SH-SY5Y (cell line): Measurements from ENCODE around the gene SETBP1.

ENCODE experiments used
- GATA2 ChIP-seq: IDR thresholded peaks from 2 replicates; pipeline ENCODE4 v1.6.1; 2011; ENCODE audit warnings: mild to moderate bottlenecking, low read depth, low read length
- GATA3 ChIP-seq: IDR thresholded peaks from 2 replicates; pipeline ENCODE4 v1.6.1; 2011; ENCODE audit warnings: low read depth, mild to moderate bottlenecking, low read length, moderate library complexity

- TF ChIP-seq GATA2: no peak
- TF ChIP-seq GATA3: no peak
Observed at GRCh38 chr18:44848644-44849335, 168.1 kb downstream of the SETBP1 start.
